Stimulated activated naive CD8-positive, alpha-beta T cell treated with anti-CD3 and anti-CD28 coated beads, Interleukin-15, amount 100 ng/mL, for 72 hours (primary cell): ENCODE results near the gene TMEM26.

Experiments
- ATAC-seq: fragments of 150-1000 bp; cut with Tn5 transposase; 2 replicates; pipeline ENCODE4 v1.10.0; 2021; ENCODE audit warnings: mild to moderate bottlenecking, moderate library complexity
- DNase-seq, 2 donors: peaks; one replicate each; pipeline ENCODE4 v3.0.0; 2021 to 2022
- H3K27ac Mint-ChIP-seq, 2 donors: one replicate each; pipeline ENCODE4 v1.8.0; 2022; ENCODE audit warnings: mild to moderate bottlenecking in 2 of 2, mixed read lengths in 2 of 2, moderate library complexity in 2 of 2
- H3K27me3 Mint-ChIP-seq: one replicate; pipeline ENCODE4 v1.8.0; 2022; ENCODE audit warnings: mixed read lengths
- H3K4me1 Mint-ChIP-seq: one replicate; pipeline ENCODE4 v1.8.0; 2022; ENCODE audit warnings: mild to moderate bottlenecking, mixed read lengths
- H3K4me3 Mint-ChIP-seq, 2 donors: one replicate each; pipeline ENCODE4 v1.8.0; 2022; ENCODE audit warnings: mild to moderate bottlenecking in 2 of 2, mixed read lengths in 2 of 2, moderate library complexity in 1 of 2
- H3K9me3 Mint-ChIP-seq, 2 donors: one replicate each; pipeline ENCODE4 v1.8.0; 2022; ENCODE audit warnings: mixed read lengths in 2 of 2

Gene TMEM26

DNA sequence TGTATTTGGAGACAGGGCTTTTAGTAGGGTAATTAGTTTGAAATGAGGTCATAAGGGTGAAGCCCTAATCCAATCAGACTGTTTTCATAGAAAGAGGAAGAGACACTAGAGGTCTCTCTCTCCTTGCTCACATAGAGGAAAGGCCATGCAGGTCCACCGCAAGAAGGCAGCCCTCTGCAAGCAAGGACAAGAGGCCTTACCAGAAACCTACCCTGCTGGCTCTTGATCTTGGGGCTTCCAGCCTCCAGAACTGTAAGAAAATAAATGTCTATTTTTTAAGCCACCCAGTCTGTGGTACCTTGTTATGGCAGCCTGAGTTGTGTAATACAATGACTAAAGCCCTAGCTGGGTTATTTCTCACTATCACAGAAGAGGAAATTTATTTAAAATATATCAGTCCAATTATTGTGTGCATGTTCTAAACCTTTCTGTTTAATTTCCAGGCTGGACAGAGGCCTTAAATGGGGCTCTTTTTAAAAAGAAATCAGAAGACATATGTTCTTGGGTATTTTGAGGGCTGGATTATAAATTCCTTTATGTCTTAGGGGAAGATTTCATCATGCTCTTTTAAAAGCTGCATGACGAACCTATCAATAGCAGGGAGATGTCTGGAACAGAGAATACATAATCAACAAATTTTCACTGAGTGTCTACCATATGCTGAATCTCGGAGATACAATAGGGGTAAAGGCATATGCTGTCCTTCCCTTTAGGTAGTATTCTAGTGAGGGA is 12.9 kb upstream of the TMEM26 start:
- no peak for ATAC-seq
- no peak overlapping the region for H3K4me3 Mint-ChIP-seq

DNA sequence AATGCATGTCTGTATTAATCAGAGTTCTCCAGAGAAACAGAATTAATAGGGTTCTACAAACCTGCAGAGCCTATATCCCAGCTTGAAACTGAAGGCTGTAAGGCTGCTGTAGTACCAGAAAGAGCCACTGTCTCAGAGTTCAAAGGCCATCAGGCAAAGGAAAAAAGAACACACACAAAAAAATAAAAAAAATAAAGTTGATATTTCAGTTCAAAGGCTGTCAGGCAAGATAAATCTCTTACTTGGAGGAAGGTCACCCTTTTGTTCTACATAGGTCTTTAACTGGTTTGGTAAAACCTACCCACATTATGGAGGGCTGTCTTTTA is 12.0 kb upstream of the TMEM26 start:
- no peaks in the 10 kb centered on the region for H3K4me1 Mint-ChIP-seq
- peaks cover 9 to 14% of the 10 kb centered on the region in 2 donors for H3K9me3 Mint-ChIP-seq
- H3K27ac Mint-ChIP-seq: no peak overlapping the region
- DNase-seq (no peak), ATAC-seq (no peak)
- no peak overlapping the region for H3K4me3 Mint-ChIP-seq
- H3K27me3 Mint-ChIP-seq: peaks cover 9% of the 10 kb centered on the region

More for the DNA sequence above, 12.9 kb upstream of the TMEM26 start:
- peaks cover 9% of the 10 kb centered on the region for H3K27me3 Mint-ChIP-seq
- H3K4me1 Mint-ChIP-seq: no peaks in the 10 kb centered on the region
- H3K27ac Mint-ChIP-seq: no peak overlapping the region
- DNase-seq: no peak
- H3K9me3 Mint-ChIP-seq: peaks cover 4 to 9% of the 10 kb centered on the region in 2 donors

DNA sequence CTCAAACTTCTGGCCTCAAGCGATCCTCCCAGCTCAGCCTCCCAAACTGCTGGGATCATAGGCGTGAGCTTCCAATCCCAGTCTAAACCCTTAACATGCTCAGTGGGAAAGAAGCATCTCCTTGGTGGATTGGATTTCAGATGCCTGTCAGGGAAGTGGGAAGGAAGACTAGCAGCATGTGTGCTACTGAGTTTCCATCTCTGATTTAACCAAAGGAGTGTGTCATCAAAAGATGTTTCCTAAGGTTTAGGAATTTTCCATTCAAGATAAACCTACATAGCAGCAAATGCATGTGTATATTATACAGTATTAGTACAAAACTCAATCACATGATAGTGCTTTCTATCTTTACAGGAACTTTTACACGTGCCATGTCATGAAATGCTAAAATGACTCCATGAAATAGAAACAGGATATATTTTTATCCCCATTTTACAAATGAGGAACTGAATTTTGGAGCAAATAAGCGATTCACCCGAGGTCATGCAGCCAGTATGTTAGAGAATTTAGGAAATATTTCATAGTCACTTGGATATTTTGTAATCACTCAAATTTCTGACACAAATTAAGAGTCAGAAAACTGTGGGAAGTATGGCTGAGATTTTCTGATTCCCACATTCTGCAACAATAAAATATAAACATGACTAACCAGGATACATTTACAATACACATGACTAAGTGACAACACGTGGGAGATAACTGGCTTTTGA is 11.4 kb upstream of the TMEM26 start:
- peaks cover 9 to 14% of the 10 kb centered on the region in 2 donors for H3K9me3 Mint-ChIP-seq
- no peak overlapping the region for H3K27ac Mint-ChIP-seq
- DNase-seq (no peak), ATAC-seq (no peak)
- H3K4me3 Mint-ChIP-seq: no peak overlapping the region
- peaks cover 9% of the 10 kb centered on the region for H3K27me3 Mint-ChIP-seq
- no peaks in the 10 kb centered on the region for H3K4me1 Mint-ChIP-seq

DNA sequence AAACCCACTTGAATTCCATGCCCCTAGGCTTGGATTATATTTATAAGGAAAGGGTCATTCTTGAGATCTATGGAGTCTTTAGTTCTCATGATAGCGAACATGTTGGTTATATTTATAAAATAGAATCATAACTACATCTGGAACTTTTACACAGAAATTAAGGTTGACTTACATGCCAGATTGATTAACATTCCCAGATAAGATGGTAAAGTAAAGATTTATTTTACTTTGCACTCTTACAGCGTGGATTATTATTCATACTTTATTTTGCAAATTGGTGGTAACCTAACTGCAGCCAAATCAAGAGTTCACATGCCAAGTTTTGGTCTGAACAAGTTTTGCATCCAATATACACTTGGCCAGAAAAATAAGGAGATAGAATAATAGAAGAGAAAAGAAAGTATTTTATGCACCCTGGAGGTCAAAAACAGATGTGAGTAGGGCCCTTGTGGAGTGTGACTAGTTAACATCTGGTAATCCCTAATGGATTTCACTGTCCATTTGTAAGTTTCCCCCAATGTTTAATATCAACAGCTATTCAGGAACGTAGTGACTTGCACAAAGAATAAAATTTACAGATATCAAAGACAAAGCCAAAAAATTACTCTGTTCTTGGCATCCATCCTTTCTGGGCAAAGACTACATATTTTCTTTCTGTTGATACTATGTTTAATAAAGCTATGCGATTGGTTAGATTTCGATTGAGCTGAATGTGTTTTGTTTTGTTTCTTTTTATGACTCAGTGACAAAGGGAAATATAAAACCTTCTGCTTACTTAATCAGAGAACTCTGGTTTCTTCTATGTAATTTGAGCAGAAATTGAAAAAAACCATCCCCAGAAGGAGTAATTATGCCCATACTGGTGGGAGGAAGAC is 10.1 kb upstream of the TMEM26 start:
- DNase-seq (no peak), ATAC-seq (no peak)
- no peak overlapping the region for H3K27ac Mint-ChIP-seq
- no peaks in the 10 kb centered on the region for H3K4me1 Mint-ChIP-seq
- peaks cover 7 to 9% of the 10 kb centered on the region in 2 donors for H3K9me3 Mint-ChIP-seq
- H3K4me3 Mint-ChIP-seq: no peak overlapping the region
- no peaks in the 10 kb centered on the region for H3K27me3 Mint-ChIP-seq

DNA sequence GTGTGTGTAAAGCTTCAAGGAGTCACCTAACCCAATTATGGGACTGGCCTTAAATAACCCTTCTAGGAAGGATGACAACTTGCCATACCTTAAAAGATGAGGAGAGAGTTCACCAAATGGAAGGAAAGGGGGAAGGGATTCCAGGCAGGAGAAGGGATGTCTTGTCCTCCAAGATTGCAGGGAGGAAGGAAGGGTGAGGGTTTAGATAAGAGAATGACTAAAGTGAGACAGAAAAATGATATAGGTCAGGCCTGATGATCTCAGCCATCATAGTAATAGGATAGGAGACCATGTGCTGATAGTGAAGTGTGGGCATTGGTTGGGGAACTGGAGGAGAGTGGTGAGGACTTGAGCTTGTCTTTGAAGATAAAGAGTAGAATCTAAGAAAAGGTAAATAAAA is 7.7 kb upstream of the TMEM26 start:
- Mint-ChIP-seq H3K4me3 (no peak overlapping the region), H3K4me1 (no peaks in the 10 kb centered on the region), H3K27me3 (peaks cover 7% of the 10 kb centered on the region), H3K9me3 (peaks cover 7 to 9% of the 10 kb centered on the region in 2 donors), H3K27ac (no peak overlapping the region)
- ATAC-seq: no peak
- DNase-seq: no peak

DNA sequence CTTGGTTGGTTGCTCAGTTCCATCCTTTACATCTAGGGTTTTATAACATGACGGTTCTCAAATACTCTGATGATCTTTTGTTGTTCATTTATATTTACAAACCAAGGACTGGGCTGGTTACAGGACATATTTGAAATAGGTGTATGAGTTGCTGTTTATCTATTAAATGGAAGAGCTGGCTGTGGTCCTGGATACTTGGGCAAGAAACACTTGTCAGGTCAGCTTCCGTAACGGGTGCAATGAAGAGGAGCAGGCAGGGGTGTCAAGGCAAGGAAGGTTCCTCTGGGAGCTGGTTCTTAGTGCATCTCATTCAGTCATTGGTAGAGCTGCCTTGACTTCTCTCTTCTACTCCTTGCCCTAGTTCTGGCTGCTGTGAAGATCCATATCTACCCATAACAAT is 4.8 kb upstream of the TMEM26 start:
- H3K4me3 Mint-ChIP-seq: no peak overlapping the region
- peaks cover under 1% of the 10 kb centered on the region for H3K4me1 Mint-ChIP-seq
- DNase-seq (no peak), ATAC-seq (no peak)
- peaks cover 30% of the 10 kb centered on the region for H3K27me3 Mint-ChIP-seq
- peaks cover 7 to 9% of the 10 kb centered on the region in 2 donors for H3K9me3 Mint-ChIP-seq
- H3K27ac Mint-ChIP-seq: no peak overlapping the region

DNA sequence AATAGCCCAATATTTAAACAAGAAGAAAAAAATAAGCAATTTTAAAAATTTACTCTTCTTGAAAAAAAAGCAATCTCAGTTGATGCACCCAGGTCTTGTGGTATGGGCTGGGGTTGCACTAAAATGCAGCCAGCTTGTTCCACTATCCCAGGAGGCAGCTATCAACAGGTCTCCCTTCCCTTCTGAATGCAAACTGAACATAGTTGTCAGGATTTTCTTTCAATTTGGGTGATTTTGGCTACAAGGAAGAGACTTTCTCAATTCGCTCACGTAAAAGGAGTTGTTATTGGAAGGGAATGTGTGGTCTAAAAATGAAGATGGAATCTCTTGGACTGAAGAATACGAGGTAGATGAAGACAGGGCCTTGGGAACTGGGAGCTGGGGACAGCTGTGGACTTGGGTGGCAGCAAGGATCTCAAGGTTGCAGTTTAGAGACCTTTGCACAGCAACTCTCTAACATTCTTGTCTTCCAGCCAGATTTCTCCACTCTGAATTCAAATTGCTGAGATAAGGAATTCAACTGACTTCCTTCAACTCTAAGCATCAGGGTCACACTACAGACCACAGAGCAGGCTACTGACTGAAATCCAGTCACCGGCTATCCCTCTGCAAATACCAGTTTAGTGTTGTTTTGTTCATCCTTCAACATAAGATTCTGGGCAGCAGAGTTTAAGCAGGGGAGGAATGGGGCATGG is 3.1 kb upstream of the TMEM26 start:
- peaks cover 11% of the 10 kb centered on the region for H3K4me1 Mint-ChIP-seq
- no peak for ATAC-seq

DNA sequence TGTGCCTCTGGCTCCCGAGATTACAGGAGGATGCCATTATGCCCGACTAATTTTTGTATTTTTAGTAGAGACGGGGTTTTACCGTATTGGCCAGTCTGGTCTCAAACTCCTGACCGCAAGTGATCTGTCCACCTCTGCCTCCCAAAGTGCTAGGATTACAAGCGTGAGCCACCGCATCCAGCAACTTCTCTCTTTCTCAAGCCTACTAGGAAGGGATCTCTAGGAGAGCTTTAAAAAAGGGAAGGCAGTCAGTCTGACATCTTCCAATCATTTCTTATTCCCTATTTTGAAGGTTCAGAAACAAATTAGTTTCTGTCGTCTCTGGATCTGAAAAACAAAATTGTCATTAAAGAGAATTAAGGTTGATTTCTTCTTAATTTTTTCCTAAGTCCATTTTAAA is 2.5 kb upstream of the TMEM26 start:
- Mint-ChIP-seq H3K4me3 (no peak overlapping the region), H3K27me3 (peaks cover 51% of the 10 kb centered on the region)
- ATAC-seq: no peak

More for the DNA sequence above, 3.1 kb upstream of the TMEM26 start:
- Mint-ChIP-seq H3K27ac (no peak overlapping the region), H3K4me3 (no peak overlapping the region), H3K9me3 (peaks cover 7% of the 10 kb centered on the region in 2 donors), H3K27me3 (peaks cover 48% of the 10 kb centered on the region)
- DNase-seq: no peak

DNA sequence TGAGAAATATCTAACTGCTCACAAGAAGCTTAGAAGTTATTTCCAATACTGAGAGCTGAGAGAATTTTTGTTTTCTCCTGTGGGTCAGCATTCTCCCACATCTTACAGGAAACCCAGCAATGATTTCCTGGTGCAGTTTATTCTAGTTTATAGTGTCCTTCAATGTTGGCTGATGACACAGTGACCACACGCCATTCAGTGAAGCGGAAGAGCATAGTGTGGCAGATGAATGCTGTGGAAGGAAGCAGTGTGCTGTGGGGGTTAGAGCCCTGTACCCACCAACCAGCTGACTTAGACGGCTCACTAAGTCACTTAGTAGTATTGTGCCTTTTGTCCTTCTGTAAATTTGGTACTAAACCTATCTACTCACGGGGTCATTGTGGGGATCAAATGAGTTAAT is 1.4 kb upstream of the TMEM26 start:
- Mint-ChIP-seq H3K27me3 (peaks cover 51% of the 10 kb centered on the region), H3K4me1 (peaks cover 11% of the 10 kb centered on the region), H3K27ac (no peak overlapping the region), H3K4me3 (no peak overlapping the region), H3K9me3 (no peaks in the 10 kb centered on the region)
- ATAC-seq (no peak), DNase-seq (no peak)

More for the DNA sequence above, 2.5 kb upstream of the TMEM26 start:
- Mint-ChIP-seq H3K27ac (no peak overlapping the region), H3K4me1 (peaks cover 11% of the 10 kb centered on the region), H3K9me3 (peaks cover 1 to 2% of the 10 kb centered on the region in 2 donors)
- DNase-seq: no peak

DNA sequence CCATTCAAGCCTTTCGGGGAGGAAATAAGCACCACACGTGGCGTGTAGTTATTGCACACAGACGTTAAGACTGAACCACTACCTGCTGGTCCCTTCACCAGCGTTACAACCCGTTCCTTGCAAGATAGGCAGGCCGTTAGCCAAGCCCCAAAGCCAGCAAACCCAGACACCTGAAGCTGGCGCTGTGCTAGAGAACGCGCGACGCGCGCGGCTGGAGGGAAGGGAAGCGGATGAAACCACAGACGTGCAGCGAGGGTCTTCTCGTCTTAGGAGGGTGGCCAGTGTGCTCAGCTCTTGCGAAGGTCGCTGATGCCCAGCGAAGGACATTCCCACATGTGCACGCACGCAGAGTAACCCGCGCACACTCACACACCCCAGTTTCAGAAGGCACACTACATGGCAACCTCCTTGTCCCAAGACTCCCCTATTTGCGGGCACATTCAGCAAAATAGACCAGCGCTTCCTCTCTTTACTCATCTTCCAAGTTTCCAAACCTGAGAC is 980 bp downstream of the TMEM26 start:
- H3K4me1 Mint-ChIP-seq: peaks cover 11% of the 10 kb centered on the region
- DNase-seq (no peak), ATAC-seq (no peak)
- peaks cover 48% of the 10 kb centered on the region for H3K27me3 Mint-ChIP-seq
- H3K9me3 Mint-ChIP-seq: no peaks in the 10 kb centered on the region
- no peak overlapping the region for H3K27ac Mint-ChIP-seq
- H3K4me3 Mint-ChIP-seq: peak overlapping the region in 1 of 2 donors; percentile 31

DNA sequence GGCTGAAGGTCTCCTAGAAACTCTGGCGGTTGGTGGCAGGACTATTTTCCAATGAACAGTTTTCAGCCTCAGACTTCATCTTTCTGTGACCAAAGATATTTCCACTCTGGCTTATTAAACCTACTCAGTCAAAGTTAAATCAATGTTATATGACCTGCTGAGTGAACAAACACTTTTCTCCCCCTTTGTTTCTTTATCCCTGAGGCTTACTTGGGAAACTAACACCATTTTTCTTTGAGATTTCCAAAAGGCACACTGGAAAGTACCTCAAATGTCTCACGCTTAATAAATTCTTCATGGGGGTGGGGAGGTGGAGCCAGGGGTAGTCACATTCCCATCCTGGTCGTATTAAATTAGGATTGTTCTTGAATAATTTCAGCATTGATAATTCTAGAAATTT is 1.8 kb downstream of the TMEM26 start:
- ATAC-seq (no peak), DNase-seq (no peak)
- Mint-ChIP-seq H3K9me3 (no peaks in the 10 kb centered on the region), H3K27ac (no peak overlapping the region), H3K27me3 (peaks cover 44% of the 10 kb centered on the region), H3K4me1 (peaks cover 11% of the 10 kb centered on the region), H3K4me3 (no peak overlapping the region)

DNA sequence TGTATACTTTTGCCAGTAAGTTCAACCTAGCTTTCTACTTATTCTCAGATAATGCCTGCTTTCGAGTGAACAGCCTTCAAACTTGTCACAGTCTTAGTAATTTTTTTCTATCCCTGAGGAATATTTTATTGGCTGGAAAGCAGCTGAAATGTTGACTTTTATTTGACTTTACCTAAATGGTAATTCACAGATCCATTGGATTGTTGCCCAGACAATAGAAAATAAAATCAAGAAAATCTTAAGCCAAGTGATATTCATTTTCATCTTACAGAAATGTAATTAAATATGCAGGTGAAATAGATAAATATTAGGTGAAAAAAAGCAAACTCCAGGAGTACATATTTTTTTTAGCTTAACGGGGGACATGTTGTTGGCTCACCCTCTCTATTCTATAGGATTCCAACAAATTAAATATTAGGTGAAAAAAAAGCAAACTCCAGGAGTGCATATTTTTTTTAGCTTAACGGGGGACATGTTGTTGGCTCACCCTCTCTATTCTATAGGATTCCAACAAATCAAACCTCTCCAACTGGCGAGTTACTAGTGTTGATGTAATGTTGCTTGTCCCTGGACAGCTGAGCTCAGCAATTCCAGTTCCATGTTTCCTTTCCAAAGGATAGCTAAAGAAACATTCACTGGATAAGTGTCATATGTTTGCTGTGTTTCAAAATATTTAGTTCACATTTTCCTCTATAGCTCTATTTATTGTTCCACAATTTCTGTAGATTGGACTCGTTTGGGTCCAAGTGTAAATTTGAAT is 4.2 kb downstream of the TMEM26 start:
- Mint-ChIP-seq H3K4me3 (no peak overlapping the region), H3K27me3 (peaks cover 30% of the 10 kb centered on the region), H3K9me3 (no peaks in the 10 kb centered on the region), H3K27ac (no peak overlapping the region), H3K4me1 (peaks cover 11% of the 10 kb centered on the region)
- DNase-seq (no peak), ATAC-seq (no peak)

DNA sequence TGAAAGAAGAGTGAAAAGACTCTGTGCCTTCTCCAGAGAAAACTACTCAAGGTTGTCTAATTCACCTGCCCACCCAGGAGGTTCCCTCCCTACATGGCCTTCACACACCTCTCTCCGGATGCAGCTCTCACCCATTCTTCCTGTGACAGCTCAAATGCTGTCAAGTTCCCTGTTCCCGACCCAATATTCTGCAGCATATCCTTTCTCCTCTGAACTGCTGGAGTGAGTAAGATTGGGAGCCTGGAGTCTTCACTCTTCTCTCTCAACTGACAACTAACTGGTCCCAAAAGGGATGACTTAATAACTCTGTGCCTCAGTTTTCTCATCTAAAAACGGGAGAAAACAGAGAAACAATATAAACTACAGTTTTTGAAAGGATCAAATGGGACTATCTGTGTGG is 5.1 kb downstream of the TMEM26 start:
- Mint-ChIP-seq H3K27me3 (peaks cover 22% of the 10 kb centered on the region), H3K4me3 (no peak overlapping the region), H3K9me3 (no peaks in the 10 kb centered on the region), H3K27ac (no peak overlapping the region), H3K4me1 (peaks cover 11% of the 10 kb centered on the region)
- ATAC-seq (no peak), DNase-seq (no peak)

DNA sequence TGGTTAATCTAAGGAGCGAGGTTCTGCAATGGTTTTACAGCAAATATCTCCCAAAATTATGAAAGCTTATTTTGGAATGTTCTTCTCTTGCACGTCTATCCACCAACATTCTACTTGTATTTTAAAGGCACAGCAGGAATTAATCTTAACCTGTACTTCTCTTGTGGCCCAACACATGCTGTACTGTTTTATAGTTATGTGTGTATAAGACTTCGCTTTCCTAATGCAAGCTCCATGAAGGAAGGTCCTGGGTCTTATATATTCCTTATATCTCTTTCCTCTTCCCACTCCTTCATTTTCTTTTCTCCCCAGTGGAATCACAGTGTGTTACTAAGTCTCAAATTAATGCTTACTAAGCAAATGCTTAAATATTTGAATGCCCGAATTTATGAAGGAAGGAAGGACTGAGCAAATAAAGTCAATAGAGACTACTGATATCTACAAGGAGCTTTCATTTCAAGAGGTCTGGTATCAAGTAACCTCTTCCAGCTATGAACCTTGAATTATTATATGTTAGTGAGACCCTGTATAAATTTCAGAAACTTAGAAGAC is 14.0 kb downstream of the TMEM26 start:
- Mint-ChIP-seq H3K4me1 (peaks cover 7% of the 10 kb centered on the region), H3K9me3 (no peaks in the 10 kb centered on the region), H3K27me3 (no peaks in the 10 kb centered on the region), H3K4me3 (no peak overlapping the region), H3K27ac (no peak overlapping the region)
- DNase-seq (no peak), ATAC-seq (no peak)
